ENCODE measurements around the gene GPR78.

- TF ChIP-seq POLR2A (IDR thresholded peaks at IDR 0.05; ENCODE audit: low read length) (no peak), GATA1 (IDR thresholded peaks at IDR 0.05; ENCODE audit: low read depth, low read length) (no peak)
Observed at GRCh38 chr4:8617486-8618040, 37.4 kb downstream of the GPR78 start.
